IMR-90 (cell line): Measurements from ENCODE around the gene DOCK1. TPM values are rescaled to one million over a fixed set of nuclear protein-coding genes. Genes with fewer than 3 reads are reported as not detected.

Experiments
- ATAC-seq: fragments of 200-7000 bp; cut with Tn5 transposase; 2 replicates; pipeline ENCODE4 v1.9.1; 2020; ENCODE audit warnings: low read depth, mild to moderate bottlenecking, moderate library complexity
- BruUV-seq: library from RNA; stranded (reverse); fragments of 400-500 nt; replicated peaks from 2 replicates; lab custom pipeline; 2021; lab: Mats Ljungman, UMichigan
- CTCF ChIA-PET: fragments of 300-600 bp; formaldehyde crosslinking; extraction: SDS; loops from one replicate; lab custom pipeline; 2021; ENCODE audit warnings: antibody characterized with exemption; lab: Yijun Ruan, JAX
- POLR2A ChIA-PET: fragments of 300-600 bp; sonication (Branson Sonifier 250); formaldehyde crosslinking; loops from one replicate; lab custom pipeline; 2022; ENCODE audit warnings: antibody characterized with exemption; ENCODE audit not compliant: unreplicated experiment; lab: Charles Lee
- DNase-seq: peaks from one replicate; pipeline ENCODE4 v3.0.0; 2013
- H2AFZ ChIP-seq: replicated peaks from 2 replicates; pipeline ENCODE3; 2013; ENCODE audit warnings: low read length, mild to moderate bottlenecking; ENCODE audit not compliant: poor library complexity
- H2AK5ac ChIP-seq: 2 replicates; pipeline ENCODE4 v1.6.1; 2013; ENCODE audit warnings: low read depth, low read length, inconsistent platforms
- H2AK9ac ChIP-seq: replicated peaks from 2 replicates; pipeline ENCODE3; 2013; ENCODE audit warnings: mild to moderate bottlenecking, low read depth, low read length, moderate library complexity; ENCODE audit not compliant: poor library complexity
- H2BK120ac ChIP-seq: 2 replicates; pipeline ENCODE4 v1.6.1; 2013; ENCODE audit warnings: low read depth, low read length, inconsistent platforms
- H2BK15ac ChIP-seq: 3 replicates; pipeline ENCODE4 v1.6.1; 2013; ENCODE audit warnings: low read depth, low read length, inconsistent platforms
- H2BK20ac ChIP-seq: 2 replicates; pipeline ENCODE4 v1.6.1; 2013; ENCODE audit warnings: low read depth, mild to moderate bottlenecking, inconsistent platforms, low read length, moderate library complexity
- H2BK5ac ChIP-seq: 2 replicates; pipeline ENCODE4 v1.6.1; 2013; ENCODE audit warnings: mild to moderate bottlenecking, low read depth, low read length, inconsistent platforms; ENCODE audit not compliant: poor library complexity, severe bottlenecking
- H3K14ac ChIP-seq: replicated peaks from 2 replicates; pipeline ENCODE4 v1.6.1; 2013; ENCODE audit warnings: low read depth, low read length, inconsistent platforms
- H3K18ac ChIP-seq: 2 replicates; pipeline ENCODE4 v1.6.1; 2013; ENCODE audit warnings: low read depth, low read length, control low read depth
- H3K23ac ChIP-seq: 2 replicates; pipeline ENCODE4 v1.6.1; 2013; ENCODE audit warnings: low read depth, low read length, inconsistent platforms
- H3K27ac ChIP-seq: 2 replicates; pipeline ENCODE4 v1.5.1; 2013; ENCODE audit warnings: mild to moderate bottlenecking, control low read depth, low read length; ENCODE audit not compliant: insufficient read depth
- H3K27me3 ChIP-seq: 2 replicates; pipeline ENCODE4 v1.6.1; 2013; ENCODE audit warnings: low read length; ENCODE audit not compliant: control insufficient read depth, insufficient read depth
- H3K36me3 ChIP-seq: 2 replicates; pipeline ENCODE4 v1.6.1; 2013; ENCODE audit warnings: low read length, mixed read lengths; ENCODE audit not compliant: control insufficient read depth, insufficient read depth
- H3K4ac ChIP-seq: 2 replicates; pipeline ENCODE4 v1.6.1; 2013; ENCODE audit warnings: low read depth, low read length, inconsistent platforms
- H3K4me1 ChIP-seq: 2 replicates; pipeline ENCODE4 v1.6.1; 2013; ENCODE audit warnings: low read length, mixed read lengths; ENCODE audit not compliant: control insufficient read depth, insufficient read depth
- H3K4me2 ChIP-seq: 2 replicates; pipeline ENCODE4 v1.6.1; 2013; ENCODE audit warnings: low read depth, mild to moderate bottlenecking, control low read depth, low read length, moderate library complexity
- H3K4me3 ChIP-seq: 2 replicates; pipeline ENCODE4 v1.5.1; 2013; ENCODE audit warnings: low read depth, mild to moderate bottlenecking, control low read depth, low read length, moderate library complexity; ENCODE audit not compliant: insufficient read depth
- H3K56ac ChIP-seq: 2 replicates; pipeline ENCODE4 v1.6.1; 2013; ENCODE audit warnings: low read length, inconsistent platforms; ENCODE audit not compliant: insufficient read depth; ENCODE audit errors: extremely low read depth
- H3K79me1 ChIP-seq, 2 experiments: 2 replicates each; pipeline ENCODE4 v1.6.1; 2013; ENCODE audit warnings: low read length in 2 of 2, inconsistent platforms in 1 of 2, low read depth in 1 of 2
- H3K9ac ChIP-seq: 2 replicates; pipeline ENCODE4 v1.6.1; 2013; ENCODE audit warnings: low read depth, low read length, control low read depth
- H3K9me1 ChIP-seq: 2 replicates; pipeline ENCODE4 v1.6.1; 2013; ENCODE audit warnings: low read length, inconsistent platforms; ENCODE audit not compliant: insufficient read depth
- H3K9me3 ChIP-seq: 2 replicates; pipeline ENCODE4 v1.6.1; 2013; ENCODE audit warnings: low read length; ENCODE audit not compliant: control insufficient read depth, insufficient read depth
- H4K20me1 ChIP-seq: 2 replicates; pipeline ENCODE4 v1.6.1; 2013; ENCODE audit warnings: low read length, inconsistent platforms; ENCODE audit not compliant: insufficient read depth
- H4K5ac ChIP-seq: 2 replicates; pipeline ENCODE4 v1.6.1; 2013; ENCODE audit warnings: mild to moderate bottlenecking, low read depth, low read length, control low read depth
- H4K8ac ChIP-seq, 2 experiments: 2 replicates each; pipeline ENCODE4 v1.6.1; 2013; ENCODE audit warnings: low read depth in 2 of 2, low read length in 2 of 2, control low read depth in 1 of 2, inconsistent platforms in 1 of 2
- H4K91ac ChIP-seq: 2 replicates; pipeline ENCODE4 v1.6.1; 2013; ENCODE audit warnings: low read depth, low read length, inconsistent platforms; ENCODE audit not compliant: insufficient read depth
- BHLHE40 ChIP-seq: fragments of 150-350 bp; IDR thresholded peaks from 2 replicates; pipeline ENCODE4 v1.6.1; 2016; ENCODE audit warnings: mild to moderate bottlenecking, low read depth, low read length
- CEBPB ChIP-seq: IDR thresholded peaks from 2 replicates; pipeline ENCODE4 v1.6.1; 2012; ENCODE audit warnings: low read depth, low read length, improper control_type of control experiment
- CHD1 ChIP-seq: IDR thresholded peaks from 2 replicates; pipeline ENCODE4 v1.6.1; 2012; ENCODE audit warnings: low read depth, low read length, improper control_type of control experiment
- CTCF ChIP-seq: conservative IDR thresholded peaks from 2 replicates; pipeline ENCODE4 v1.5.1; 2012; ENCODE audit warnings: mild to moderate bottlenecking, low read depth, low read length, improper control_type of control experiment
- MAFK ChIP-seq: IDR thresholded peaks from 2 replicates; pipeline ENCODE4 v1.6.1; 2012; ENCODE audit warnings: low read depth, low read length, improper control_type of control experiment
- MAZ ChIP-seq: IDR thresholded peaks from 2 replicates; pipeline ENCODE4 v1.6.1; 2012; ENCODE audit warnings: low read depth, mild to moderate bottlenecking, low read length, improper control_type of control experiment, moderate library complexity, borderline replicate concordance
- MXI1 ChIP-seq: IDR thresholded peaks from 2 replicates; pipeline ENCODE4 v1.6.1; 2012; ENCODE audit warnings: low read depth, mild to moderate bottlenecking, low read length, moderate library complexity, borderline replicate concordance
- NFE2L2 ChIP-seq: fragments of 150-350 bp; IDR thresholded peaks from 2 replicates; pipeline ENCODE4 v1.6.1; 2016; ENCODE audit warnings: low read depth, mild to moderate bottlenecking, low read length
- POLR2A ChIP-seq: IDR thresholded peaks from 2 replicates; pipeline ENCODE4 v1.6.1; 2012; ENCODE audit warnings: mild to moderate bottlenecking, low read depth, low read length
- RCOR1 ChIP-seq: IDR thresholded peaks from 2 replicates; pipeline ENCODE4 v1.6.1; 2012; ENCODE audit warnings: mild to moderate bottlenecking, low read length, improper control_type of control experiment; ENCODE audit not compliant: insufficient replicate concordance
- SMC3 ChIP-seq: fragments of 150-350 bp; IDR thresholded peaks from 2 replicates; pipeline ENCODE4 v1.6.1; 2016; ENCODE audit warnings: low read depth, mild to moderate bottlenecking, antibody characterized with exemption, low read length, moderate library complexity
- USF2 ChIP-seq: fragments of 150-350 bp; IDR thresholded peaks from 2 replicates; pipeline ENCODE4 v1.6.1; 2017; ENCODE audit warnings: mild to moderate bottlenecking, antibody characterized with exemption, low read length, low read depth
- WGBS, 2 experiments: methylation state at CpG; one replicate each; pipeline versions ENCODE4 v1.1.5 to v1.1.7; 2013; ENCODE audit warnings: missing lambda C conversion rate in 2 of 2; ENCODE audit not compliant: insufficient read length in 1 of 2; ENCODE audit errors: extremely low coverage in 2 of 2; 5-methylcytosine and 5-hydroxymethylcytosine counted together
- dilution Hi-C: fragments of 300-500 bp; cut with HindIII; formaldehyde crosslinking; loops from one replicate; pipeline ENCODE4 v1.14.3; 2018; ENCODE audit warnings: low sequenced_read_pairs; ENCODE audit not compliant: unreplicated experiment
- in situ Hi-C: fragments of 300-500 bp; cut with MboI; formaldehyde crosslinking; loops from 3 replicates; pipeline ENCODE4 v1.14.3; 2019; ENCODE audit warnings: low sequenced_read_pairs, inconsistent platforms, mixed read lengths
- intact Hi-C: fragments of 100-400 bp; cut with micrococcal nuclease; formaldehyde crosslinking; loops from 2 replicates; pipeline ENCODE4 v1.10.0; 2022
- polyA plus RNA-seq, 3 experiments: library from polyadenylated mRNA; depleted of rRNA; stranded (reverse); fragments of >200 nt; gene quantifications; 2 replicates each; pipeline ENCODE4 v1.2.3, GENCODE V29; 2012; ENCODE audit warnings: low replicate concordance in 1 of 3
- total RNA-seq: library from RNA; depleted of rRNA; stranded (reverse); fragments of >200 nt; gene quantifications from 2 replicates; pipeline ENCODE4 v1.2.3, GENCODE V29; 2012

The DOCK1 gene
- total and polyA plus RNA-seq, 2 of the 4 experiments (the other 2 are of a cell fraction): 28.2 to 71.0 TPM

GRCh38 chr10:127456122-127456521 lies 550.9 kb downstream of the DOCK1 start:
- no peaks in the 10 kb centered on the region; the same call in 1 of the 2 replicates for H3K9me1 ChIP-seq
- H3K14ac ChIP-seq: no peak overlapping the region
- H4K91ac ChIP-seq: no peak overlapping the region
- no peaks in the 10 kb centered on the region for H3K27me3 ChIP-seq
- H2AFZ ChIP-seq: no peak overlapping the region
- H2BK15ac ChIP-seq: no peak overlapping the region
- H3K23ac ChIP-seq: no peak overlapping the region
- H4K5ac ChIP-seq: no peak overlapping the region
- H3K36me3 ChIP-seq: peaks cover 16% of the 10 kb centered on the region; the same call in 1 of the 2 replicates
- no peak for DNase-seq
- no peak overlapping the region for H3K4me3 ChIP-seq
- no peak overlapping the region for H2AK9ac ChIP-seq
- ChIA-PET CTCF (interaction anchor here (0.6 kb wide), 1 partner anchor 23 kb away, joined by 6 read pairs; no protein-coding TSS in a partner anchor), POLR2A (no interaction called here)
- no peak overlapping the region for H2BK5ac ChIP-seq
- H2AK5ac ChIP-seq: no peak overlapping the region
- no peak overlapping the region for H2BK120ac ChIP-seq
- dilution Hi-C loops (no loop called here), in situ Hi-C loops (no loop called here), intact Hi-C loops (no loop called here)
- H4K20me1 ChIP-seq: no peaks in the 10 kb centered on the region
- no peaks in the 10 kb centered on the region for H3K9me3 ChIP-seq
- H3K79me1 ChIP-seq: no peaks in the 10 kb centered on the region
- H3K18ac ChIP-seq: no peak overlapping the region
- H3K56ac ChIP-seq: no peak overlapping the region
- no peak overlapping the region for H3K4me2 ChIP-seq
- no peak for ATAC-seq
- 91% methylated on average over 9 of the region's 9 CpGs; no CpG with 5 or more reads in 1 of the 2 experiments for WGBS, 2 experiments
- H3K27ac ChIP-seq: no peak overlapping the region
- no peak overlapping the region for H4K8ac ChIP-seq
- no peak overlapping the region for H2BK20ac ChIP-seq
- H3K4ac ChIP-seq: no peak overlapping the region
- BruUV-seq: no TSS peak
- no peaks in the 10 kb centered on the region for H3K4me1 ChIP-seq
- no peak for TF ChIP-seq CHD1
- no peak for TF ChIP-seq MAZ
- TF ChIP-seq SMC3: no peak
- no peak for TF ChIP-seq CEBPB
- TF ChIP-seq MAFK: no peak
- no peak for TF ChIP-seq MXI1
- no peak for TF ChIP-seq CTCF
- no peak for TF ChIP-seq USF2
- TF ChIP-seq NFE2L2: no peak
- TF ChIP-seq RCOR1: no peak
- TF ChIP-seq POLR2A: no peak
- no peak for TF ChIP-seq BHLHE40
- H3K9ac ChIP-seq: no peak overlapping the region
